GM18951 (cell line): ENCODE results near the gene CCDC30.

Source experiments
- POLR2A ChIP-seq: IDR thresholded peaks from 4 replicates; pipeline ENCODE4 v1.6.1; 2011; ENCODE audit warnings: mild to moderate bottlenecking; ENCODE audit not compliant: insufficient read length, insufficient read depth; ENCODE audit errors: extremely low read depth
- in situ Hi-C: fragments of 300-500 bp; cut with MboI; formaldehyde crosslinking; loops from one replicate; pipeline ENCODE4 v1.12.0; 2022; ENCODE audit warnings: low sequenced_read_pairs, mixed read lengths, inconsistent platforms; ENCODE audit not compliant: unreplicated experiment

The CCDC30 gene

GRCh38 chr1:42518908-42519307 is 55.8 kb downstream of the CCDC30 start:
- no peak for TF ChIP-seq POLR2A

GRCh38 chr1:42523171-42523570 is 60.1 kb downstream of the CCDC30 start:
- in situ Hi-C loops, result no loop called here
- TF ChIP-seq POLR2A, result no peak

More at GRCh38 chr1:42518908-42519307, 55.8 kb downstream of the CCDC30 start:
- in situ Hi-C loops, result no loop called here

DNA sequence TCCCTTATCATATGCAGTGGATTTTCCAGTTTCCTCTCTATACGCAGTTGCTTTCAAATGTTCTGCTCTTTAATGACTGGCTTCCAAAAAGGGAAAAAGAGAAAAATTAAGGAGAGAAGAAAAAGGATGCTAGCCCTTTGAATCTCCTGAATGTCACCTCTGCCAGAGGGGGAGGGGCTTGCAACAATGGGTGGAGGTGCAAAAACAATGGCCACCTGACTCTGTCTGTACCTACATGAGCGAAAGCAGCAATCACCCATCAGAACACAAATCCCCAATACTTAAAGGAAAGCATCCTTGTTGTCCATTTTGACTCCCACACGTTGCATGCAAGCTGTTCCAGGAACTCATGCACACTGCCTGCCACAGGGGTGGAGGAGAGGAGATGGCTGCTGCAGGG is 61.2 kb downstream of the CCDC30 start:
- no peak for TF ChIP-seq POLR2A
- in situ Hi-C loops, result no loop called here

GRCh38 chr1:42529724-42530181 is 66.7 kb downstream of the CCDC30 start:
- TF ChIP-seq POLR2A, result no peak
- in situ Hi-C loops, result no loop called here

DNA sequence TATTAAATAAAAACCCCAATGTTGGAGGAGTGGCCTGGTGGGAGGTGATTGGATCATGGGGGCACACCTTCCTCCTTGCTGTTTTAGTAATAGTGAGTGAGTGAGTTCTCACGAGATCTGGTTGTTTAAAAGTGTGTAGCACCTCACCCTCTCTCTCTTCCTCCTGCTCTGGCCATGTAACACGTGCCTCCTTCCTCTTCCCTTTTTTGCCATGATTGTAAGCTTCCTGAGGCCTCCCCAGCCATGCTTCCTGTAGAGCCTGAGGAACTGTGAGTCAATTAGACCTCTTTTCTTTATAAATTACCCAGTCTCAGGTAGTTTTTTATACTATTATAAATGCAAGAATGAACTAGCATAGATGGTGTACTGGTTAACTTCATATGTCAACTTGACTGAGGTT is 68.0 kb downstream of the CCDC30 start:
- no peak for TF ChIP-seq POLR2A
- in situ Hi-C loops, result no loop called here

DNA sequence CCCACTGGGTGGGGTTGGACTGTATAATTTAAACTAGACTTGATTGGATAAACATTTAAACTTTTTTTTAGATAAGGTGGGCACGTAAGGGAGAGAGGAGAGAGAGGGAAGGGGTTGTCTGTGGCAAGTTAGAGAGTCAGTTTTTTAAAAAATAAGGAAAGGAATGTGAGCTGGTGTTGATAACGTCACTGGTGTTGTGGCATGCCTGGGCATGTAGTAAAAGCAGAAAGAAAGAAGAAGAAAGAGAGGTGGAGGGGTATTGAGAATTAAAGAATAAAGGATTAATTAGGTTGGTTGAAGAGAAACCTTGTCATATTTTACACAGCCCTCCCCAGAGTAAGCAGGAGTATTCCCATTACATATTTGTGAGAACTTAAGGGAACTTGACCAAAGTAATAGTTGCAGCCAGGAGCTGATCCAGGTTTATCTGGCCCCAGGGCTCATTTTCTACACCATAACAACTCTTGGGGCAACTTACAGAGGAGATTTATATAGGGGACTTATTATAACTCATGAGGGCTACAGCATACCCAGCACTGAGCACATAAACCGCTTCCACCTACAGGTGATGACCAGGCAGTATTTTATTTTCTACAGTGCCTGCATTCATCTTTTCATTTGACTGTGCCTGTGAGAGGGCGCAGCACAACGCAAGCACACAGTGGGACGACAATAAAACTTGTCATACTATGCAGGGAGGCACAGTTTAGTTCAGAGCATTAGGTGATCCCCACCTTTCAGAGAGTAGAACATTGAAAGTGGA is 70.2 kb downstream of the CCDC30 start:
- in situ Hi-C loops, result no loop called here
- no peak for TF ChIP-seq POLR2A

DNA sequence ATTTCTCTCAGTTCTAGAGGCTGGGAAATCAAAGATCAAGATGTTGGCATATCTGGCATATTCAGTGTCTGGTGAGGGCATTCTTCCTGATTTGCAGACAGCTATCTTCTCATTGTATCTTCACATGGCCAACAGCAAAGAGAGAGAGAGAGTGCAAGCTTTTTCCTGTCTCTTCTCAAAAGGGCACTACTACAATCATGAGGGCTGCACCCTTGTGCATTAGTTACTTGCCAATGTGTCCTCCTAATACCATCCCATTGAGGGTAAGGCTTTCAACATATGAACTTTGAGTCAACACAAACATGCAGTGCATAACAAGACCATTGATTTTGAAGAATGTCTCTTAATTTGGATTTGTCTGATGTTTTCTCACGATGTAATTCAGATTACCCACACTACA is 78.0 kb downstream of the CCDC30 start:
- no peak for TF ChIP-seq POLR2A

DNA sequence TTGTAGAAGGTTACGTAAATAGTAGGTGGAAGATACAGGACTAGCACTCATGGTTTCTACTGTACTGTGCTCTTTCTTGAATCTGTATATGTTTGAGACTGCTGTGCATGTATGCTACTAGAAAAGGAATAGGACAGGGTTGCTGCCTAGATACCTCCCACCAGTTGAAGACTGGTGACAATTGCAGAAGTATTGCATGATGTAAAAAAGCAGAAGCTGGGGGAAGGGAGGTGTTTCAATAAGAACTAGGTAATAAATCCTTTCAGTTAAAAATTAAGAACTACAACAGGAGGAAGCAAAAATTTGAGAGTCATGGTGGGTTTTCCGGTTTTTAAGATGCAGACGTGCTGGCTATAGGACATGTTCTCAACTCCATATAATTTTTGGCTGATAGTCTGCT is 88.1 kb downstream of the CCDC30 start:
- in situ Hi-C loops, result no loop called here
- TF ChIP-seq POLR2A, result no peak

More for the DNA sequence above, 78.0 kb downstream of the CCDC30 start:
- in situ Hi-C loops, result no loop called here

DNA sequence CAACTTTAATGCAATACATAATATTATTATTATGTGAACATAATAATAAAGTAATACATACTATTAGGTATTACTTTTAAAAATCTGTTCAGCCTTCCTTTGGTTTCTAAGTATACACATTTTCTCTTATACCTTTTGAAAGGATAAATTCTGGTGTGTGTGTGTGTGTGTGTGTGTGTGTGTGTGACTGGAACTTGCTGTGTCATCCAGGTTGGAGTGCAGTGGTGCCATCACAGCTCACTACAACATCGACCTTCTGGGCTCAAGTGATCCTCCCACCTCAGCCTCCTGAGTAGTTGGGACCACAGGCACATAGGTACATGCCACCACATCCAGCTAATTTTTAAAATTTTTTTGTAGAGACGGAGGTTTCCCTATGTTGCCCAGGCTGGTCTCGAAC is 88.5 kb downstream of the CCDC30 start:
- TF ChIP-seq POLR2A, result no peak
- in situ Hi-C loops, result no loop called here

- TF ChIP-seq POLR2A, result no peak
- in situ Hi-C loops, result no loop called here
These were observed 89.5 kb downstream of the CCDC30 start for GRCh38 chr1:42552636-42553035.

DNA sequence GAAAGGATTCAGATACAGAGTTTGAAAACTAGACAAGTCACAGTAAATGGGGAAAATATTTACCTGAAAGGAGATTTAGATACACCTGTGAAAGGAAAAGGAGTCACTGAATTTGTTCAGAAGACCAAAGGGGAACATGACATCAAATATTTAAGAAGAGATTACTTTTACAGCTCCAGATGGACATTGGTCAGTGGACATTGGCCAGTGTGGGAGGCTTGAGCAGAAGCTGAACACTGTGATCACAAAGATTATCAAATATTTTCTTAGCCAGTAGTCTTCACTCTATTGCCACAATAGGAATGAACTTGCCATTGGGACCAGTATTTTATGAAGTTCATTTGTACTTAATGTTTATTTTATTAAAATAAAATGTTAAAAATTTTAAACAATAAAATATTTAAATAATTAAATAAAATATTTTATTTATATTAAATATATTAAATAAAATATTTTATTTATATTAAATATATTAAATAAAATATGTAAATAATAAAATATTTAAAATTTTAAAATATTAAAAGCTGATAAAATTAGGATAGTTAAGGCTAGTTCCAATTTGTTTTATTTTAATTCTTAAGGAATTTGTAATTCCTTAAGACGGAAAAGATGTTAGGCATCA is 94.3 kb downstream of the CCDC30 start:
- no peak for TF ChIP-seq POLR2A
- in situ Hi-C loops, result no loop called here

DNA sequence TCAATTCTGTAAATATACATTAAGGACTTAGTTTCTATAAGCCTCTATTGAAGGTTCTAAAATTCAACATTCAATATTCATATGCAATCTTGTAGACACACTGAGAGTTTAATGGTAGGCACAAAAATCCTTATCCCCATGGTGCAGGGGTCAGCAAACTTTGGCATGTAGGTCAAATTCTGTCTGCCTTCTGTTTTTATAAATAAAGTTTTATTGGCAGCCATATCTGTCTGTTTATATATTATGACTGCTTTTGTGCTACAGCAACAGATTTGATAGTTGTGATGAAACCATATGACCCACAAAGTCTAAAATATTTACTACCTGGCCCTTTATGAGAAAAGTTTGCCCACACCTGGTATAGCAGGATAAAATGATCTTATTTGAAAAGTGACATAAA is 104.0 kb downstream of the CCDC30 start:
- in situ Hi-C loops, result no loop called here
- no peak for TF ChIP-seq POLR2A

DNA sequence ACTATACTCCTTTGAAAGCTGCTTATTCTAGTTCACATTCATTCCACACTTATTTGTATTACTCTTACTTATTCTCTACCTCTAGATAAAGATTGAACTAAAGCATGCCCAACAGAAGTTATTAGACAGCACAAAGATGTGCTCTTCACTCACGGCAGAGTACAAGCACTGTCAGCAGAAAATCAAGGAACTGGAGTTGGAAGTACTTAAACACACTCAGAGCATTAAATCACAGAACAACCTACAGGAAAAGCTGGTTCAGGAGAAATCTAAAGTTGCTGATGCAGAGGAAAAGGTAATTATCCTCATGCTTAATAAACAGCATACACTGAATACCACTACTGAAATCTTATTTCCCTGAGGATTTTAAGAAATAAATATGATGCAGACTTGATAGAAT is 113.8 kb downstream of the CCDC30 start:
- no peak for TF ChIP-seq POLR2A
- in situ Hi-C loops, result no loop called here

- in situ Hi-C loops, result no loop called here
- no peak for TF ChIP-seq POLR2A
These were observed 122.9 kb downstream of the CCDC30 start for GRCh38 chr1:42586016-42586415.
